ENCODE measurements around the gene GP5. TPM values are rescaled to one million over a fixed set of nuclear protein-coding genes. Genes with fewer than 3 reads are reported as not detected.

Gene GP5
- 0.22 TPM for polyA plus RNA-seq (2013, experiment 1 of 2; ENCODE audit: insufficient read length)
- 0.09 TPM for polyA plus RNA-seq (2013, experiment 2 of 2; ENCODE audit: insufficient read length)

DNA sequence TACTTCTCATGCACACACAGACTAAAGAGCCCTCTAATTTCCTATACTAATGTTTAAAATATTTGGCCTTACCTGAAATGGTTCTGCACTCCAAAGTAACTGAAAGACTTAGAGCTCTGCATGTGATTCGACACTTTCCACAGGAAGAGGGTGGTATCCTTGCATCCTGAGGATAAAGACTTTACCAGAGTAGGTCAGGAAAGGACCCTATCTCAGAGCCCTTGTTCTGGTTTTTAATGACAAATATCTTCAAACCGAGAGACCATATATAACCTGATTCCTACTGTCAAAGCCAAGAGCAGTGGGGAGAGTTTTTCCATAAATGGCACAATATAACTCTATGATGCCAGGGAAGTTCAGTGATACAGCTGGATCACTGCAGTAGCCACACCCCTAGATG, at the start of gene GP5:
TSS of gene GP5 (minus strand) at position 101 of the 400 bp plus-strand sequence. CDS start 984 bp downstream, outside the sequence.
- no peak for DNase-seq

DNA sequence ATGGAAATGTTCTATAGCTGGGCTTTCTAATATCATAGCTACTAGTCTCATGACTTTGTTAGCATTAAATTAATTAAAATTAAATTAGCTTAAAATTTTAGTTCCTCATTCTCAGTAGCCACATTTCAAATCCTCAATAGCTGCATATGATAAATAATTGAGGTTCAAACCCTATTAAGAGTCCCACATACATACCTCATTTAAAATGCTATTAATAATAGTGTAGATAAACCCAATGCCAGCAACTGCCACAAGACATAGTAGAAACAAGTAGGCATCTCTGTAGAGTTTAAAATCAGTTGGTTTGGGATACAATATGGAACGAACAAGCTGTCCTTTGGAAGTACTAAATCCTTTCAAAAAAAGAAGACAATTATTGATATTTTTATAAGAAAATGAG, 48.6 kb upstream of the GP5 start:
- DNase-seq = no peak

DNA sequence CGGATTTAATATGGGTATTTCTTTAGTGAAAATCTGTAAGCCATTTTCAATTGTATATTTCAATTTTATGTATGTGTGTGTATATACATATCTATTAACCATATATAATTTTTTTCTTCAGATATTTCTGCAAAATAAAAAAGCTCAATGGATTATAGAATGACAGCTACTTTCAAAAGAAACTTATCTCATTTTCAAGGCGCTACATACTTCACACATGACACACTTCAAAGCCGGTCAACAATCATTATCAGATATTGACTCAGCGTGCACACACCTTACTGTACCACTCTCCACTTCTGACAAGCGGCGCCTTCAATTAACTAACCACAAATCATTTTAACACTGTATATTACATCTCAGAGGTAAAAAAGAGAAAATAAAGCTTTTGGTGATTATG, 48.1 kb upstream of the GP5 start:
- no peak for DNase-seq

- DNase-seq = no peak
These were observed 47.7 kb upstream of the GP5 start for GRCh38 chr3:194446754-194447153.

- DNase-seq = no peak
These were observed 47.1 kb upstream of the GP5 start for GRCh38 chr3:194446172-194446571.

GRCh38 chr3:194443901-194444300, 44.8 kb upstream of the GP5 start:
- peak; percentile 57 for DNase-seq

DNA sequence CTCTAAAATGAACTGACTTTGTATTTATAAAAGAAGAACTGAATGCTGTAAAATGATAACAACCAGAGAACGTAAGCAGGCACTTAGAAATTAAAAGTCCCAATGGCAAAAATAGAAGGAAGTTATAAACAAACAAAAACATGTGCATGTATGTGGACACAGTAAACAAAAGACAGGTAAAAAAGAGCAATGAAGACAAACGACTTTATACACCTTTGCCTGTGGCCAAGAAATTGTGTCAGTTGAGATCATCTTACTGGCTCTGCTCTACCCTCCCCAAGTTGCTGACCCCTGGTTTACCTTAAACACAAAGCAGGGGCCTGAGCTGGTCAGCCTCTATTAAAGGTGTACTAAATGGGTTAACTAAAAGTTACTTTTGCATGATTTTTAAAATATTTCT, 41.7 kb upstream of the GP5 start:
- DNase-seq = no peak

GRCh38 chr3:194439881-194440550, 41.0 kb upstream of the GP5 start:
- no peak for DNase-seq

DNA sequence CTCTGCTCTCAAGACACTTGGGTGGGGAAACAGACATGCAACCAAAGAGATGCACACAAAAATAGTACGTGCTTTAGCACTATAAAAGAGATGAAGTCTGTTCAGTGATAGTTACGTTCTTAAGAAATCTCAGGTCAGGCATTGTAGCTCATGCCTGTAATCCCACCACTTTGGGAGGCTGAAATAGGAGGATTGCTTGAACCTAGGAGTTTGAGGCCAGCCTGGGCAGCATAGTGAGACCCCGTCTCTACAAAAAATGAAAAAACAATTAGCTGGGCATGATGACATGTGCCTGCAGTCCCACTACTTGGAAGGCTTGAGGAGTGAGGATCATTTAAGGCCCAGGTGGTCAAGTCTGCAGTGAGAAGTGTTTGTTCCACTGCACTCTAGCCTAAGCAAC, 35.4 kb upstream of the GP5 start:
- no peak for DNase-seq

GRCh38 chr3:194431554-194431953, 32.5 kb upstream of the GP5 start:
- no peak for DNase-seq

DNA sequence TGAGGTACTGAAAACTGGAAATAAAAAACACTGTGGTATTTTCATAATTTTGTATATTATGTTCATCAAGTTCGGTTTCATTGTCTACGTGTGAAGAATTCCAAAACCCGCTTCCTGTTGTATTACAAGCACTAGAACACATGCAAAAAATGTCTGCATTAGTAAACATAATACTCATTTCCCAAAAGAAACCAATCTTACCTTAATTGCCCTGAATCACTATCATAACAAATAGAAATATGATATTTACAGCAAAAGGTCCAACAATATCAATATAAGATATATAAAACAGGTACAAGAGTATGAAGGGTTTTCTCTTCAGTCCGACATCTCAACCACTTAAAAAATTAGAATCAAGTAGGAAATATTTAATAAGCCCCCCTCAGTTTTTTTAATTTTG, 26.3 kb upstream of the GP5 start:
- no peak for DNase-seq

GRCh38 chr3:194424953-194425352, 25.9 kb upstream of the GP5 start:
- no peak for DNase-seq

DNA sequence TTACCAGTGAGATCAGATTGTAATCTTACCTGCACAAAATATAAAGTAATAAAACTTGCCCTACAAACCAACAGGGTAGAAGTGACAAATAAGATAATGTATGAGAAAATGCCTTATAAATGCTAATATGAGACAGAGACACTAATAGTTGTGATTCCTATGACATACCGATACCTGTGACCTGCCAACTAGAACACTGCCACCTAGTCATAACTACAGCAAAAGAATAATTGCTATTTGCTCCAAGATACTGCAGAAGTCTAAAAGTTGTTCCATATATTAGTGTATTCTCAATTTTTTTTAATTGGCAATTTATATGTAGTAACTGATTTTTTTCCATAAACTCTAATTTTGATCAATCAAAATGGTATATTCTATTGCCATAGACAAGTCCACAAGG, 25.3 kb upstream of the GP5 start:
- DNase-seq = no peak

GRCh38 chr3:194423317-194423716, 24.3 kb upstream of the GP5 start:
- DNase-seq = no peak

DNA sequence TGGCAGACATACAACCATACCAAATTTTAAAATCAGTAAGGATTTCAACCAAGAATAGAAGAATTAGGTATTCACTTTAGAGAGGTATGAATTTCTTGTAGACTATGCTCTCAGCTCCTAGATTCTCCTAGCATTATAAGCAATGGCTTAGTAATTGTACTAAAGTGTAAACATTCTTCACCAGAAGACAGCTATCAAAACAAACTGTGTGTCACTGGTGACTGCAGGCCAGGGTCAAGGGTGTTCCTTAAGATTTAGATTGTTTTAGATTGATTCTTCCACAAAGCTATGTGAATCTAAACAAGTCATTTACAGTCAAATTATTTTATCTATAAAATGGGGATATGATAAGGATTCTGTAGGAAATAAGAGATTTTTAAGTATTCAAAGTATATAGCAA, 23.1 kb upstream of the GP5 start:
- no peak for DNase-seq

- no peak for DNase-seq
These were observed 19.6 kb upstream of the GP5 start for GRCh38 chr3:194418671-194419070.

DNA sequence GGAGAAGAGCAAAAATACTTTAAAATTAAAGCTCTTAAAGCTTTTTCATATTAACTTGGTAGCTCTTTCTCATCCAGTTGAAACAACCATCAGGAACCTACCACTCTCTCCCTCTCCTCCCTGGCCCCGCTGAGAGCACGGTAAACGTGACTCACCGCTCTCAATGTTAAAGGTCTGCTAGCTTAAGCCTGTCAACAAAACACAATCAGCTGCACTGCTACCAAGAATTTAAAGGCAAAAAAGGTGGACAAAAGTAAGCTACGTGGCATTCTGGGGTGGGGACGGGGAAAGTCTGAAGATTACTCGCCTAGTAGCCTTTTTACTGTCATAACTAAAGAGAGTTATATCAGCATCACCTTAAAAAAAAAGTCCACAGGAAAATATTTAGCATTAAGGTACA, 8.4 kb upstream of the GP5 start:
- peak; percentile 41 for DNase-seq

- peak; percentile 43 for DNase-seq
These were observed 6.7 kb upstream of the GP5 start for GRCh38 chr3:194405766-194406165.

DNA sequence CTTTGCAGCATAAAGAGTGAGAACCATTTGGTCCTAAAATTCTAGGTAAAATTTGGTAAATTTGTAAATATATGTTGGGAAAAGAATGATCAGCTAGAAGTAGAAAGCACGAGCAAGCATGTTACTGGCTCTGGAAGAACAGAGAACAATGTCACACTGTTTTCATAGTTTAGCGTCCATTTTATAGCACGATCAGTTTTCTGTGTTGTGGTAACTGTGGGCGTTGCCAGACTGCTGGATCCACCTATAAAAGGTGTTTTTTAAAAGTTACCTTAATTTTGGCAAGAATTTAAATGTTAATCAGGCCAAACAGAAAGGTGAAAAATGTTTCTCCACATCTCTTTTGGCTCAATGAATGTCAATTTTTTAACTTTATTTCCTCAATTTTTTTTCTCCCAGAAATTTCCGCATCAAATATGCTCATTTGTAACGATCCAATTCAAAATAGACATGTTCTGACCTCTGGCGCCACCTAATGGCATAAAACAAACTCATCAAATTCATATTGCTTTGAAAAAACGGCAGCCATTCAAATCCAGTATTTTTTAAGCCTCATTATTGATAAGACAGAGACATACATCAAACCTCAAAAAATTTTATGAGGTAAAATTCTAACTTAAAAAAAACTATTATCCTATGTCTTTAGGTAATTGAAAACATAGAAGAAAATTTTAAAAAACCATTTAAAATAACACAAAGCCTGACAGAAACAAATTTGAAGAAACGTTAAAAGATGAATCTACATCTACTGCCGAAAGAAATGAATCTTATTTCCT, 5.5 kb upstream of the GP5 start:
- DNase-seq = peak; percentile 65

- no peak for DNase-seq
These were observed 2.8 kb upstream of the GP5 start for GRCh38 chr3:194401868-194402329.

DNA sequence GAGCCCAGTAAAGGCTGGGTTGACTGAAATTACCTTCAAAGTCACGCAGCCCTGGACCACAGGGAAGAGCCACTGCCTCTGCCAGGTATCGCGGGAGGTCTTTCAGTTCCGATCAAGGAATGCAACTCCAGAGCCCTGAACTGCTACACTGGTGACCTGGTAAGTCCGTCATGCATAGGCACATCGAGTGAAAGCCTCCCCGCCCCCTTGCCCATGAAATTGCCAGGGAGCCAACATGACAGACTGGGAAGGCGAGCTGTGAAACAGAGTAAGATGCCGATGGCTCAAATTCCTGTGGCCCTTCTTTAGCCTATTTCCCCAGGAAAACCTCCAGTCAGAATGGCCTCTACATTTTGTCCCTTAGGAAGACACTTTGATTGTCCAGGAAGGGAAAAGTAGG, 2.3 kb upstream of the GP5 start:
- no peak for DNase-seq

DNA sequence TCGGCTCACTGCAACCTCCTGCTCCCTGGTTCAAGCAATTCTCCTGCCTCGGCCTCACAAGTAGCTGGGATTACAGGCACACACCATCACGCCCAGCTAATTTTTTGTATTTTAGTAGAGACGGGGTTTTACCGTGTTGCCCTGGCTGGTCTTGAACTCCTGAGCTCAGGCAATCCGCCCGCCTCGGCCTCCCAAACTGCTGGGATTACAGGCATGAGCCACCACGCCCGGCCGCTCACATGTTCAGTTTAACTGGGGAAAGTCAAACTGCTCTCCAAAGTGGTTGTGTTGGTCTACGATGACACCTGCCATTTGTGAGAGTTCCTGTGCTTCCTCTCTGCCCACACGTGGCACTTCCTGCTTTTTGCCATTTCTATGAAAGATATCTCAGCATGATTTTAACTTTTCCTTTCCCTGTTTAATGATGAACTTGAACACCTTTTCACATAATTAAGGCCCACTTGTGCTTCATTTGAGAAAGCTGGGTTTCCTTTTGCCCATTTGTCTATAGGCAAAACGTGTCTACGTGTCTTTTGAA, 877 bp upstream of the GP5 start:
- no peak for DNase-seq

GRCh38 chr3:194397757-194398312, 1.2 kb downstream of the GP5 start:
- no peak for DNase-seq
